22Rv1 (cell line): ENCODE measurements around the gene CADM1.

Experiments
- CTCF ChIP-seq: fragments of 450-650 bp; IDR thresholded peaks from 2 replicates; pipeline ENCODE4 v1.5.1; 2017; ENCODE audit warnings: mild to moderate bottlenecking
- ZFX ChIP-seq: fragments of 450-650 bp; IDR thresholded peaks from 2 replicates; pipeline ENCODE4 v1.6.1; 2017; ENCODE audit warnings: antibody characterized with exemption, borderline replicate concordance

- TF ChIP-seq CTCF (no peak), ZFX (no peak)
These were observed 41.5 kb downstream of the CADM1 start for GRCh38 chr11:115462757-115463156.
